ENCODE measurements around the gene SIGLEC9. TPM values are rescaled to one million over a fixed set of nuclear protein-coding genes. Genes with fewer than 3 reads are reported as not detected.

Gene SIGLEC9
- total and polyA plus RNA-seq, 7 donors = 0.24 to 2.2 (median 0.73) TPM

GRCh38 chr19:51156710-51157109 is 32.0 kb downstream of the SIGLEC9 start:
- no peaks in the 10 kb centered on the region for H3K27me3 ChIP-seq (ENCODE audit: insufficient read depth in 3 of 3, low read length in 2 of 3)
- TF ChIP-seq, protein P1, sequence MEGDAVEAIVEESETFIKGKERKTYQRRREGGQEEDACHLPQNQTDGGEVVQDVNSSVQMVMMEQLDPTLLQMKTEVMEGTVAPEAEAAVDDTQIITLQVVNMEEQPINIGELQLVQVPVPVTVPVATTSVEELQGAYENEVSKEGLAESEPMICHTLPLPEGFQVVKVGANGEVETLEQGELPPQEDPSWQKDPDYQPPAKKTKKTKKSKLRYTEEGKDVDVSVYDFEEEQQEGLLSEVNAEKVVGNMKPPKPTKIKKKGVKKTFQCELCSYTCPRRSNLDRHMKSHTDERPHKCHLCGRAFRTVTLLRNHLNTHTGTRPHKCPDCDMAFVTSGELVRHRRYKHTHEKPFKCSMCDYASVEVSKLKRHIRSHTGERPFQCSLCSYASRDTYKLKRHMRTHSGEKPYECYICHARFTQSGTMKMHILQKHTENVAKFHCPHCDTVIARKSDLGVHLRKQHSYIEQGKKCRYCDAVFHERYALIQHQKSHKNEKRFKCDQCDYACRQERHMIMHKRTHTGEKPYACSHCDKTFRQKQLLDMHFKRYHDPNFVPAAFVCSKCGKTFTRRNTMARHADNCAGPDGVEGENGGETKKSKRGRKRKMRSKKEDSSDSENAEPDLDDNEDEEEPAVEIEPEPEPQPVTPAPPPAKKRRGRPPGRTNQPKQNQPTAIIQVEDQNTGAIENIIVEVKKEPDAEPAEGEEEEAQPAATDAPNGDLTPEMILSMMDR (IDR thresholded peaks at IDR 0.05) = no peak
- no peak for ATAC-seq

GRCh38 chr19:51157265-51157664 is 32.6 kb downstream of the SIGLEC9 start:
- Histone ChIP-seq H3K36me3 (ENCODE audit: insufficient read depth in 1 of 2, low read depth in 1 of 2) (no peaks in the 10 kb centered on the region), H3K4me1 (no peaks in the 10 kb centered on the region), H3K9me3 (no peaks in the 10 kb centered on the region), H3K27ac (no peak overlapping the region), H3K27me3 (ENCODE audit: insufficient read depth in 3 of 3, low read length in 2 of 3) (no peaks in the 10 kb centered on the region), H3K4me3 (no peak overlapping the region)
- DNase-seq (no peak), ATAC-seq (no peak)
- TF ChIP-seq, protein P1 (IDR thresholded peaks at IDR 0.05) = no peak
- intact Hi-C loops (cut with DNase I) = no loop called here
- 33 to 49% (median 41%) methylated on average over 2 of the region's 2 CpGs for WGBS, 3 donors

More at GRCh38 chr19:51156710-51157109, 32.0 kb downstream of the SIGLEC9 start:
- no peak overlapping the region for H3K27ac ChIP-seq
- DNase-seq = no peak
- H3K9me3 ChIP-seq = no peaks in the 10 kb centered on the region
- no peaks in the 10 kb centered on the region for H3K36me3 ChIP-seq (ENCODE audit: insufficient read depth in 1 of 2, low read depth in 1 of 2)
- 45 to 57% (median 50%) methylated on average over 2 of the region's 2 CpGs for WGBS, 3 donors
- H3K4me3 ChIP-seq = no peak overlapping the region
- no peaks in the 10 kb centered on the region for H3K4me1 ChIP-seq
- intact Hi-C loops (cut with DNase I) = no loop called here

DNA sequence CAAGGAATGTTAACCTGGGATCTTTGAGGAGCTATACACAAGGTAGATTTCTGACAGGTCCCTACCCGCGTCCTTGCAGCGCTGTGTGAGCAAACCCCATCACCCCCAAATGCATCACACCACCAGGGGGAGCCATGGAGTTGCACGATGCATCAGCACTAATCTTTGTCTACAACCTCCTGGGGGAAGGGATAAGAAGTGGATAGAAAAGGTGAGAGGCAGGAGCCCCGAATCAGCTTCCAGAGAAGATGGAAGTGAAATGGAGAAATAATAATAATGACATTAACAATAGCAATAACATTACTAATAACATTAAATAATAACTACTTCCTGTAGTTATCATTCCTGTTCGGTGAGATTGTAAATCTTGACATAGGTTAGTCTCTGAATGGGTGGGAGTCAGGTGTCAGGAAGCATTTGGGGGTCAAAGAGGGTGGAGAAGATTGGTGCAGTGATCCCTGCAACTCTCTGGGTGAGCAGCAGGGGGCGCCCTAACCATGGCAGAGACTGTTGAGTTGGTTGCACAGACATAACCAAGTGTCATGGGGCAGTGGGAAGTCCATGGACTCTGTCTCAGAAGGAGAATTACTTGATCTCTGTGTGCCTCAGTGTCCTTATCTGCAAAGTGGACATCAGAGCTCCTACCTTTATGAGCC is 33.9 kb downstream of the SIGLEC9 start:
- Histone ChIP-seq H3K4me3 (no peak overlapping the region), H3K27ac (no peak overlapping the region), H3K36me3 (ENCODE audit: insufficient read depth in 1 of 2, low read depth in 1 of 2) (no peaks in the 10 kb centered on the region), H3K9me3 (no peaks in the 10 kb centered on the region), H3K27me3 (ENCODE audit: insufficient read depth in 3 of 3, low read length in 2 of 3) (no peaks in the 10 kb centered on the region), H3K4me1 (no peaks in the 10 kb centered on the region)
- 43 to 44% (median 43%) methylated on average over 7 of the region's 7 CpGs for WGBS, 3 donors
- DNase-seq (peak; percentile 41 to 66), ATAC-seq (no peak)
- TF ChIP-seq, protein P1 (IDR thresholded peaks at IDR 0.05) = peak; percentile 29
- intact Hi-C loops (cut with DNase I) = no loop called here

- no peaks in the 10 kb centered on the region for H3K27me3 ChIP-seq (ENCODE audit: insufficient read depth in 3 of 3, low read length in 2 of 3)
- intact Hi-C loops (cut with DNase I) = no loop called here
- H3K36me3 ChIP-seq (ENCODE audit: insufficient read depth in 1 of 2, low read depth in 1 of 2) = no peaks in the 10 kb centered on the region
- TF ChIP-seq, protein P1 (IDR thresholded peaks at IDR 0.05) = no peak
- ATAC-seq = no peak
- DNase-seq = no peak
- H3K9me3 ChIP-seq = no peaks in the 10 kb centered on the region
- H3K27ac ChIP-seq = no peak overlapping the region
- H3K4me3 ChIP-seq = no peak overlapping the region
- 80 to 84% (median 81%) methylated on average over 4 of the region's 4 CpGs for WGBS, 3 donors
- no peaks in the 10 kb centered on the region for H3K4me1 ChIP-seq
Observed at GRCh38 chr19:51159656-51160055, 35.0 kb downstream of the SIGLEC9 start.

DNA sequence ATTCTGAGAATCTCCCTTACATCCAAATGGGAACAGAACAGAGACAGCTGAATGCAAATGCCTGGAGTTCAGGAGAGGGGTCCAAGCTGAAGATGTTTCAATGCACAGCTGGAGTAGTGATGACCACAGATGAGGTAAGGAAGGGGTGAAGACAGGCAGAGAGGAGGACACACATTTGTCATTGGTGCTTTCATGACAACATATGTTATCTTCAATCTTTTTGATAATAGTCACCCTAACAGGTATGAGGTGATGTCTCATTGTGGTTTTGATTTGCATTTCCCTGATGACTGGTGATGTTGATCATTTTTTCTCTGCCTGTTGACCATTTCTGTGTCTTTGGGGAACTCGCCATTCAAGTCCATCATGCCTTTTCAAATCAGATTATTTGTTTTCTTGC is 36.6 kb downstream of the SIGLEC9 start:
- TF ChIP-seq, protein P1 (IDR thresholded peaks at IDR 0.05) = no peak
- H3K4me1 ChIP-seq = no peaks in the 10 kb centered on the region
- no peak overlapping the region for H3K4me3 ChIP-seq
- no peak overlapping the region for H3K27ac ChIP-seq
- H3K9me3 ChIP-seq = no peaks in the 10 kb centered on the region
- no peaks in the 10 kb centered on the region for H3K36me3 ChIP-seq (ENCODE audit: insufficient read depth in 1 of 2, low read depth in 1 of 2)
- intact Hi-C loops (cut with DNase I) = no loop called here
- no peaks in the 10 kb centered on the region for H3K27me3 ChIP-seq (ENCODE audit: insufficient read depth in 3 of 3, low read length in 2 of 3)
- WGBS, 3 donors = 78 to 81% (median 78%) methylated on average over 1 of the region's 1 CpG
- DNase-seq (no peak), ATAC-seq (no peak)
